ENCODE measurements around the gene USP9Y.

Gene USP9Y

GRCh38 chrY:12784521-12784920 lies 83.5 kb downstream of the USP9Y start:
- DNase-seq (ENCODE audit: low read depth in 2 of 3, low spot score in 2 of 3) = no peak

- no peak for DNase-seq (ENCODE audit: low read depth in 2 of 3, low spot score in 2 of 3)
Observed at GRCh38 chrY:12793999-12794398, 93.0 kb downstream of the USP9Y start.

GRCh38 chrY:12808046-12808445 lies 107.0 kb downstream of the USP9Y start:
- no peak for DNase-seq (ENCODE audit: low read depth in 2 of 3, low spot score in 2 of 3)

GRCh38 chrY:12809034-12809433 lies 108.0 kb downstream of the USP9Y start:
- DNase-seq (ENCODE audit: low read depth in 2 of 3, low spot score in 2 of 3) = no peak

- no peak for DNase-seq (ENCODE audit: low read depth in 2 of 3, low spot score in 2 of 3)
Observed at GRCh38 chrY:12823408-12823807, 122.4 kb downstream of the USP9Y start.

GRCh38 chrY:12826791-12827190 lies 125.8 kb downstream of the USP9Y start:
- DNase-seq (ENCODE audit: low read depth in 2 of 3, low spot score in 2 of 3) = no peak

GRCh38 chrY:12833284-12833683 lies 132.3 kb downstream of the USP9Y start:
- no peak for DNase-seq (ENCODE audit: low read depth in 2 of 3, low spot score in 2 of 3)

GRCh38 chrY:12837550-12837949 lies 136.5 kb downstream of the USP9Y start:
- DNase-seq (ENCODE audit: low read depth in 2 of 3, low spot score in 2 of 3) = no peak

GRCh38 chrY:12841368-12841767 lies 140.3 kb downstream of the USP9Y start:
- DNase-seq (ENCODE audit: low read depth in 2 of 3, low spot score in 2 of 3) = no peak

GRCh38 chrY:12846793-12847192 lies 145.8 kb downstream of the USP9Y start:
- no peak for DNase-seq (ENCODE audit: low read depth in 2 of 3, low spot score in 2 of 3)

- DNase-seq (ENCODE audit: low read depth in 2 of 3, low spot score in 2 of 3) = no peak
Observed at GRCh38 chrY:12855791-12856275, 154.8 kb downstream of the USP9Y start.

- DNase-seq (ENCODE audit: low read depth in 2 of 3, low spot score in 2 of 3) = no peak
Observed at GRCh38 chrY:12867960-12868359, 166.9 kb downstream of the USP9Y start.

GRCh38 chrY:12896973-12897372 lies 195.9 kb downstream of the USP9Y start:
- no peak for DNase-seq (ENCODE audit: low read depth in 2 of 3, low spot score in 2 of 3)

GRCh38 chrY:12898604-12899003 lies 197.6 kb downstream of the USP9Y start:
- DNase-seq (ENCODE audit: low read depth in 2 of 3, low spot score in 2 of 3) = no peak

- DNase-seq (ENCODE audit: low read depth in 2 of 3, low spot score in 2 of 3) = peak in 1 of 3 experiments; percentile 39
Observed at GRCh38 chrY:12904618-12905516, 203.8 kb downstream of the USP9Y start, which contains the start of gene DDX3Y. Gene DDX3Y, plus strand, starts transcription at chrY:12904868. Its CDS starts 69 bp downstream, at chrY:12904937.

- peak in 1 of 3 experiments; percentile 40 for DNase-seq (ENCODE audit: low read depth in 2 of 3, low spot score in 2 of 3)
Observed at GRCh38 chrY:12905517-12905872, 204.5 kb downstream of the USP9Y start.

- DNase-seq (ENCODE audit: low read depth in 2 of 3, low spot score in 2 of 3) = no peak
Observed at GRCh38 chrY:12905895-12906294, 204.9 kb downstream of the USP9Y start.
